GM18502 (cell line): Measurements from ENCODE around the gene F5.

ENCODE experiments used
- ATAC-seq: cut with Tn5 transposase; IDR thresholded peaks from one replicate; pipeline ENCODE4 v1.9.1; 2021; ENCODE audit warnings: mild to moderate bottlenecking; ENCODE audit not compliant: unreplicated experiment, poor library complexity

F5 gene

GRCh38 chr1:169586395-169587255 is at the start of gene F5:
TSS of gene F5 (minus strand) at chr1:169586481. CDS start at chr1:169586386, 95 bp downstream.
- ATAC-seq, result peak; percentile 99

DNA sequence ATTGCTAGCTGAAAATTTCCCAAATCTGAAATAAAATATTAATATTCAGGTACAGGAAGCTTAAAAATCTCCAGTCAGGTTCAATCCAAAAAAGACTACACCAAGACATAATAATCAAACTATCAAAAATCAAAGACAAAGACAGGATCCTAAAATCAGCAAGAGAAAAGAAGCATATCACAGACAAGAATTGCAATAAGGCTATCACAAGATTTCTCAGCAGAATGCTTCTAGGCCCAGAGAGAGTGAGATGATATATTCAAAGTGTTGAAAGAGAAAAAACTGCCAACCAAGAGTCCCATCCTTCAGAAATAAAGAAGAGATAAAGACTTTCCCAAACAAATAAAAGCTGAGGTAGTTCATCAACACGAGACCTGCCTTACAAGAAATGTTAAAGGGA is 48.6 kb upstream of the F5 start:
- ATAC-seq, result no peak

- ATAC-seq, result no peak
These were observed 47.9 kb upstream of the F5 start for GRCh38 chr1:169634145-169634544.

- ATAC-seq, result no peak
These were observed 45.0 kb upstream of the F5 start for GRCh38 chr1:169631249-169631648.

- ATAC-seq, result no peak
These were observed 43.7 kb upstream of the F5 start, which contains the start of gene SELP for GRCh38 chr1:169630006-169630405. TSS of gene SELP (minus strand) at chr1:169630124. CDS start at chr1:169630074, 50 bp downstream.

GRCh38 chr1:169624912-169625311 is 38.6 kb upstream of the F5 start:
- no peak for ATAC-seq

DNA sequence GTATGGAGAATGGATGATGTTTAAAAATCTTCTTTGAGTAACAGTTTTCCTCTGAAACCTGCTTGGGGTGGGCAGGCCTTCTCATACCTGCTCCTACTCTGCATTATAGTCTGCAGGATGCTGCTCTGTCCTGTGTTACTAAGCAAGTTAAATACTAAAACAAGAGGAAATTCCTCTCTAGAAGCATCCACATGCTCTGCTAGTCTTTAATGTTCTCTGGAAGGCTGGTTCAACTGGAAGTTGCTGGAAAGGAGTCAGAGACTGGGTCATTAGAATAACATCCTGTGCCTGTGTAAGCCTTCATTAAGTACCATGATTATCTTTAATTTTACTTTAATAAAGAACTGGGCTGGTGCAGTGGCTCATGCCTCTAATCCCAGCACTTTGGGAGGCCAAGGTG is 37.8 kb upstream of the F5 start:
- no peak for ATAC-seq

GRCh38 chr1:169623132-169623926 is 37.0 kb upstream of the F5 start:
- no peak for ATAC-seq

DNA sequence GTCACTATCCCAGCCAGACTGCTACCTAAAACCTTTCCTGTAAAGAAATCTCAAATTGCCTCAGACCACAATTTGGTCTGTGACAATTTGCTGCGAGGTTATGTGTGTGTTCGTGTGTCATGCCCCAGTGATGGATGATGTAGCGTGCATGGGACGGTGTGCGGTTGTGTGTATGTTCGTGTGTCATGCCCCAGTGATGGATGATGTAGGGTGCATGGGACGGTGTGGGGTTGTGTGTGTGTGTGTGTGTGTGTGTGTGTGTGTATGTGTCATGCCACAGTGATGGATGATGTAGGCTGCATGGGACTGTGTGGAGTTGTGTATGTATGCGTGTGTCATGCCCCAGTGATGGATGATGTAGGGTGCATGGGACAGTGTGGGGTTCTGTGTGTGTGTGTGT is 34.3 kb upstream of the F5 start:
- no peak for ATAC-seq

- no peak for ATAC-seq
These were observed 32.1 kb upstream of the F5 start for GRCh38 chr1:169618367-169618766.

- ATAC-seq, result no peak
These were observed 29.5 kb upstream of the F5 start for GRCh38 chr1:169615803-169616202.

- ATAC-seq, result no peak
These were observed 24.6 kb upstream of the F5 start for GRCh38 chr1:169610858-169611257.

DNA sequence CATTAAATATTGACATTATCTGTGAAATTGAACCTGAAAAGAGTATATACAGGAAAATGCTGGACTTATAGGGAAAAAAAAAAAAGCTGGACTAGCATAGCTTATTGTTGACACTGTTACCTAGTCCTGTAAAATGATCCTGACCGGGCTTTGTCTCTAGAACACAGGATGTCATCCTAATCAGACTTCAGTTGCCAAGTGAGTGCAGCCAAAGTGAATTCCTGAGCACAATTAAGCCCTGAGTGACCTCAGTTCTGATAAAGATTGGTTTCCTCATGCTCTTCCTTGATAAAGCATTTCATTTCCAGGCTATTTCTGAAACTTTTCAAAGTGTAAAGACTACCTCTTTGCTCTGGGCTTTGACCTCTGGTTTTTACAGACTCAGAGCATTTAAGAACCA is 23.8 kb upstream of the F5 start:
- ATAC-seq, result no peak

DNA sequence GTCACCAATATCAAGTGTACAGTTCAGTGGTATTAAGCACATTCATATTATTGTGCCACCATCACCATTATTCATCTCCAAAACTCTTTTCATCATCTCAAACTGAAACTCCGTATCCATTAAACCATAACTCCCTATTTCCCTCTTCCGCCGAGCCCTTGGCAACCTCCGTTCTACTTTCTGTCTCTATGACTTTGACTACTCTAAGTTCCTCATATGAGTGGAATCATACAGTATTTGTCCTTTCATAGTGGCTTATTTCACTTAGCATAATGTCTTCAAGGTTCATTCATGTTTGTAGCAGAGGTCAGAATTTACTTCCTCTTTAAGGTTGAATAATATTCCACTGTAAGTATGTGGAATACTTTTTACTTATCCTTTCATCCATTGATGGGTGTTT is 21.9 kb upstream of the F5 start:
- ATAC-seq, result no peak

- peak; percentile 92 for ATAC-seq
These were observed 18.7 kb upstream of the F5 start for GRCh38 chr1:169604781-169605560.

- no peak for ATAC-seq
These were observed 15.0 kb upstream of the F5 start for GRCh38 chr1:169601096-169601881.

DNA sequence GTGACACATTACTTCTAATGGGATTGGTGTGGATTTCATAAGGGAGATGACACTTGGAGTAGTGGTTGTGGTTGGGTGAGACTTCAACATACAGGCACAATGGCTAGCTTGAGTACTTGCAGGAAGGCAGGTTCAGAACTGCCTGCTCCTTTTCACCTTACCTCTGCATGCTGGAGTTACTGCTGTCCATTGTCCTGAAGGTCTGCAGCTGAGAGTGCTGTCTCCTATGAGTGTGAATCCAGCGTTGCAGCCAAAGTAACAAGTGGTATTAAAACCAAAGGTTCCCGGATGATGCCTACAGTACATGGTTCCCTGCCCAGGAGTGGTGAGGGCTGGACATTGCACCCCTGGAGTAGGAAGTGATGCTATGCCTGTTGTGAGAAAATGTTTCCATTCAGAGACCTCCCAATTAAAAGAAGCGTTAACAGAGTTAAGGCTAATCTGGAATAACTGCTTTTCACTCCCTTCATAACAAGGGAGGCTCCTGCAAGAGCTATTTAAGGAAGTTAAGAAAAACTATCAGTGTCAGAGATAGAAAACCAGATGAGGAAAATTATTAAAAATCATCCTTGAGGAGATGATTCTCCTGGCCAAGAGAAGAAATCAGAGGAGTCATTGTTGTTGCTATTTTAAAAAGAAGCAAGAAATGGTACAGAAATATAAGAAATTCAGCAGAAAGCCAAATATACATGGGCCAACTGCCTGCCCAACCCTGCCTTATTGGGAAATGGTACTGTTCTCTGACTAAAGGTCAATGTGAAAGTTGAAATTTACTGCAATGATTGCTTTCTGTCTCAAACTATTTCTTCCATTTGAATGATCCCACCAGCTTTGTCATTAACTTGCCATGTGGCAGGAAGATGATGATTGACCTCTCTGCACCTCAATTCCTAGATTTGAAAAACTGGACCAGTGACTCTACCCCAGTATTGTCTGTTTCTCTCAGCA is 9.8 kb upstream of the F5 start:
- ATAC-seq, result peak; percentile 47

DNA sequence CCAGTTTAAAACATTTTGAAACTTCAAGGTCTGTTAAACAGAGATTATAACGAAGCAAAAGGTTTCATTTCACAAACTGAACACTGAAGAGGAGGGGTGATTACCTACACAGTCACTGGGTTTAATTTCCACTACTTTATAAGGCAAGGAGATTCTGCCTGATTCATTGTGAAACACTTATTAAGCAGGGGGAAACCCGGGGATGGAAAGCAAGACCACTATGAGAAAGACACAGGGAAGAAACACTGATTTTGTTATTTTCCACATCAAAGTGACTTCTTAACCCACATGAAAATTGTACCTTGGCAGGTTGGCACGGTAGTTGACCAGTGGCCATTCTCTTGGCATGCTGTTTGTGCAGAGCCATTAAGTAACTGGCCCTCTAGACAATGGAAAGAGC is 8.1 kb upstream of the F5 start:
- peak; percentile 72 for ATAC-seq

GRCh38 chr1:169590932-169591331 is 4.7 kb upstream of the F5 start:
- no peak for ATAC-seq
